GM18499 (cell line): ENCODE measurements around the gene PPP2R5C.
"Not testable (repeated sequence)": the region's sequence is repeated elsewhere in the genome, so short reads cannot be mapped to it uniquely, and the experiment has no call there.

Experiments used
- ATAC-seq: cut with Tn5 transposase; IDR thresholded peaks from one replicate; pipeline ENCODE4 v1.9.1; 2021; ENCODE audit warnings: moderate number of reproducible peaks; ENCODE audit not compliant: insufficient read depth, unreplicated experiment

Gene PPP2R5C

DNA sequence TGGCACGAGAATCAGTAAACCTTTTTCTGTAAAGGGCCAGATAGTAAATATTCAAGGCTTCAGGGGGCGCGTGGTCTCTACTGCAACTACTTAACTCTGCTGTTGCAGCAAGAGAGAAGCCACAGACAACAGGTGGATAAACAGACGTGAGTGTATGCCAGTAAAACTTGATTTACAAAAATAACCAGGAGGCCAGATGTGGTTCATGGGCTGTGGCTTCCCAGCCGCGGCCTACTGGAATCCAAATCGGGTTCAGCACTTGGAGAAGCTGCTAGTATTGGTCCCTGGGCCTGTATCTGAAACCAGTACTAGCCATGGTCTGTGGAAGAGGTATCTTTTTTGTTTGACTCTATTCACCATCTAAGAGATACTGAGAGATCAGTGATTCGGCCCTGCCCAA is 13.3 kb downstream of the PPP2R5C start:
- ATAC-seq, result no peak

DNA sequence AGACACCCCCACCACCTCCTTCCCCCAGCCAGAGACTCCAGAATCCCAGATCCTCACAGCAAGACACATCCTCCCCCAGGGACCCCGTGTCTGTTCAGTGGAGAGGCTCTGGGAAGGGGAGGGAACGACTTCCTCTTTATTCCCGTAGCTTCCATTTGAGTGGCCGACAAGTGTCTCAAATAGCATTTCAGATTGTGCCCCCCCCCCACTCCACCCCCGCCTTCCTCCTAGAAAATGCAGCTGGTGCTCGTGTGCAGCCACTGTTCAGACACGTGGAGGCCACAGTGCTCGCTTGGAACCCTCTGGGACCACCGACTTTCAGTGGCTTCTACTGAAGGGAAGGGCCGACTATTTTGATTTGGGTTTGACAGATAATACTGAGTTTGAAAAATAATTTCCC is 14.3 kb downstream of the PPP2R5C start:
- ATAC-seq, result no peak

DNA sequence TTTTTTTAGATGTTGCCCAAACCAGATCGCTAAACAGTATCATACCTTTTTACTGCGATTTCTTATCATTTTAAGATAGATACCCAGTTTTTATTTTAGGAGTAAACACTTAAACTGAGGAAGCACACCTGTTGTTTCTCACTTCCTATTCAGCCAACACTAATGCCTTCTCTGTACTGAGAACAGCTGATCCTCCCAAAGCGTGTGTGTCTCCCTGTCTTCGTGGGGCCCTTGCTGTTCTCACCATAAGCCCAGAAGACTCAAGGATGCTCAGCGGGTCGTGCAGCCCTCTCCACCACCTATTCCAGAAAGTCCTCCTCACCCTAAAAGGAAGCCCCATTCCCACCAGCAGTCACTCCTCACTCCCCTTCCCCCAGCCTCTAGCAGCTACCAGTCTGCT is 14.8 kb downstream of the PPP2R5C start:
- ATAC-seq, result no peak

DNA sequence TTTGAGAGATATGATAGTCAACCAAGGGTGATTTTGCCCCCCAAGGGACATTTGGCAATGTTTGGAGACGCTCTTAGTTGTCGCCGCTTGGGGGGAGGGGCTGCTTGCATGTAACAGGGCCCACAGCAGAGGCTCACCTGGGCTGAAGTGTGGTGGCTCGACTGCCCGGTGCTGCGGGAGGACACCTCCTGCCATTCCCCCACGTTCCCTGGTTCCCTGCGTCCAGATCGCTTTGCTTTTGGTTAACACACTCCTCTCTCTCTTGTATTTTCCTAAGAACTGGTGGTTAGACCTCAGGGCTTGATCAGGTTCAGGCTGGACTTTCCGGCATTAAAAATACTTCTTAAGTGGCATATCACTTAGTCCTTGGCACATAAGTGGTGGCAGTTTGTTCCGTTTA is 18.9 kb downstream of the PPP2R5C start:
- ATAC-seq, result no peak

DNA sequence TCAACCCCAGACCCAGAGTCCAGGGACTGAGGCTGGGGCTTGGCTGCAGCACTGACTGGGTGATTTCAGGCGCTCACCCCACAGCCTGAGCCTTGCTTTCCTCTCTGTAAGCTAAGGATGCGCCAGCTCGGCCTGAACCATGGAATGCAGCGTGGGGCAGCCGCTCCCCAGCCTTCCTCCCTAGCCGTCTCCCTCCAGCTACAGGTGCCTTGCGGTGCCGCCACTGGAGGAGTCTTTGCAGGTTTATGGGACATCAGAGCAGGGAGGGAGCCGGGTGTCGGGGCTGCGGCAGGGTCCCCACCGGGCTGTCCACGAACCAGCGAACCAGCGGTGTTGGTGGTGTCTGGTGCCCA is 19.4 kb downstream of the PPP2R5C start:
- ATAC-seq, result no peak

DNA sequence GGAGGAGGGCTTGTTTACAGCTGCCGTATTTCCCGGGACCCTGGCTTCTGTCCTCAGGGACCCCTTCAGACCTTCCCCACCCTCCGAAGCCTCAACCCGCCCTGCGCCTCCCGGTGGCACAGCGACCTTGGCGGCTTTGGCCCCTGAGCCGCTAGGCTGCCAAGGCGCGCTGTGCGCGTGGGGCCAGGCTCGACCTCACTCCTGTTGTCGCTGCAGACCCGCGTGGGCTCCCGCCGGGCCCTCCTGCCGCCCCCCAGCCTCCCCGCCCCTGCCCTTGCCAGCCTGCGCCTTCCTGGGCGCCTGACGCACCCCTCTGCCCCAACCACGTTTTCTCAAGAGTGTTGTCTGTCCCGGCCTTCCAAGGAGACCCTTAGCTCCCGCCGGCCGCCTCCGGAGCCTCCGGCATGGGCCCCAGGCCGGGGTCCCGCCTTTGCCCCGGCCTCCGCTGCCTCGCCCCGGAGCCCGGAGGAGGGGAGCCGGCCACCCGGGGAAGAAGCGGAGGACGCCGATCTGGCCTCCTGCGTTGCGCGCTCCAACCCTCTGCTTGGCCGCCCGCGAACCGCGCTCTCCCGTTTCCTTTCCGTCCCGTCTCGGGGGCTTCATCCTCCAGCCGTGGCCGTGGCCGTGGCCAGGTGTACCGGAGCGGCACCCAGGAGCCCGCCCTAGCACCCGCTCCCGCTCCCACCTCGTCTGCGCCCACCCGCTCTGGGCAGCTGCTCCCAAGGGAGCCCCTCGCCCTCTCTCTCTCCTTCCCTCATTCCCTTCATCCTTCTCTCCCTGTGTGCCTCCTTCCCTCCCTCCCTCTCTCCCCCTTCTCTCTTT is 19.9 kb downstream of the PPP2R5C start:
- no peak for ATAC-seq

DNA sequence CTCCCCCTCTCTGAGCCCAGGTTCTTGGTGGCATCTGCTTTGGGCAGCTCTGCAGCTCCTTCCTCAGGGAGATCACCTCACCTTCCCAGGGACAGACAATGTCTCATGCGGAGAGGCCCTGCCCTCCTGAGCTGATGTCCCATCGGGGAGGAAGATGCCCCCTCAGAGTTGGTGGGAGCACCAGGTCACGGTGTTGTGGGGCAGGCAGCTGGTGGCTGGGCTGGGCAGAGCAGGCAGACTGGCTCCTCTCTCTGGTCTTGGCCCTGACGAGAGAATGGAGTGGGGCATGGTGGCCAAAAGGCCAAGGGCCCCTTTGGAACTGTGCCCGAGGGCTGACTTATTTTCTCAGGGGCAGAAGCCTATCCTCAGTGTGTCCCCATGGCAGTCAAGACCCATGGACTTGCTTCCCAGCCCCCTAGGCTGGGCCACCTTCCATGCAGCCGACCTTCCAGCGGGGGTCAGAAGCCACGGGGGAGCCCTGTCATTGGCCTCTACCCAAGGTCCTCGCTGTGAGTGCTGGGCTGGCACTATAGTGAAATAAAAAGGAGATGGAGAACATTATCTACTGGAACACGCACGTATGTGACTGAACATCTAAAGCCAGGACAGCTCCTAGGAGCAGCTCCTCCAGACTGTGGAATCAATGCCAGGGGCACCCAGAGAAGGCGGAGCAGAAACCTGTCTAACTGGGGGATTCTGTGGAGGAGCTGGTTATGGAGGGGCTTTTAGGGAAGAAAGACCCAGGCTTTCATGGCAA is 21.9 kb downstream of the PPP2R5C start:
- no peak for ATAC-seq

DNA sequence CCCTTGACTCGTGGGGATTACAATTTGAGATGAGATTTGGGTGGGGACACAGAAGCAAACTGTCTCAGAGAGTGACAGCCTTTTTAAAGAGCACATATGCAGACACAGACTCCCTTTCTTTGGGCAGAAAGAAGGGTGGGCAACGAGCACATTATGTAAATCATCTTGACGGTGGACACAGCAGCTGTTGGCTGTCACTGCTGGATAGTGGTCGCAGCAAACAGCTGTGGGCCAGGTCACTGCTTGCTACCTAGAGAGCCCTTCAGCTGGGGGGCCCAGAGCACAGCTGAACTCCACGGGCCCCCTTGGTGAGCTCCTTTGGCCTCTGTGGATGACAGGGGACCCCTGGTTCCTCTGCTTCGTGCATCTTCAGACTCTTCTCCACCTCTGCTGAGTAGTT is 23.1 kb downstream of the PPP2R5C start:
- ATAC-seq, result no peak

DNA sequence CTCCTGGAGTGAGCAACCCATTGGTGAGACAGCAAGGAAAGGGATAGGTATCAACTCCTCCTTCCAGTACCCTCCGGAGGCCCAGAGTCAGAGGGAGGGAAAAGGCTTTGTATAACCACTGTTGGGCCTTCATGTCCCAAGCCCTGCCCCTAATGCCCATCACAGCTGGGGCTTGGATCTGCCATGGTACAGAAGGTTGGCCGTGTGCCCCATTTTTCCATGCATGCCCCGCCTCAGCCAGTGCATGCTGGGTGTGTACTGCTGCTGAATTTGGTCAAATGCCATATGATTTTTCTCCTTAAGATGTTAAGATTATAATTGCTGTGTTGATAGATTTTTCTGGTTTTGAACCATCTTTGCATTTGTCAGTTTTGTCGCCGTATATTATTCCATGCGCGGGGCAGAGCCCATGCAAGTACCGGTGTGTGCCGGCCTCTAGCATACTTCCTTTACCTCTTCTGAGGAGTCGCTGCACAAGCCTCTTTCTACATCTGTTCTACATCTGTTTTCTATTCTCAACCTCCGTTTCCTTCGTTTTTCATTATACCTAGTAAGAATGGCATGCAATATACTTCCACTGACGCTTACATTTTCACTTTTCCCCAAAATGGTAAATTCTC is 26.6 kb downstream of the PPP2R5C start:
- no peak for ATAC-seq

DNA sequence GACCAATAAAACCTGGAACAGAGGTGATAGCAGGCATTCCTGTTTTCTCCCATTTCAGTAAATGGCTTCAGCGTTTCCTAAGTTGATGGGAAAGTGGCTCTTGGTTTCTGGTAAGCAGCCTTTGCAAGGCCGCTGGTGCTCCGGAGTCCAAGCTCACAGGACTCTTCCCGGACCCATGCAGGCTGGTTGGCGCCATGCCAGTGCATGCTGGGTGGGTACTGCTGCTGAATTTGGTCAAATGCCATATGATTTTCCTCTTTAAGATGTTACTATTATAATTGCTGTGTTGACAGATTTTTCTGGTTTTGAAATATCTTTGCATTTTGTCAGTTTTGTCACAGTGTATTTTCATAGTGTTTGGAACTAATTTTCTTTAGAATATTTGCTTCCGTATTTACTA is 27.7 kb downstream of the PPP2R5C start:
- ATAC-seq, result no peak

DNA sequence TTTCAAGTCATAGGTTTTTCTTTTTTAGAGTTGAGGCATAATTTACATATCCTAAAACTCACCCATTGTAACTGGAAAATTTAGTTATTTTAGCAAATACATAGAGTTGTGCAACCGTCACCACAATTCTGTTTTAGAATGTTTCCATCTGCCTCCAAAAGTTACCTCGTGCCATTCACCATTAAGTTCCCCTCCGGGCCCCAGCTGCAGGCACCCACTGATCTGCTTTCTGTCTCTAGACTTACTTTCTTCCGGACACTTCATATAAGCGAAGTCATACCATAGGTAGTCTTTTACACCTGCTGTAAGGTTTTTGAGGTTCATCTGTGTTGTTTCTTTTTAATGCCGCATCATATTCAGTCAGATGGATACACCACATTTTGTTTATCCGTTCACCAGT is 28.7 kb downstream of the PPP2R5C start:
- no peak for ATAC-seq

DNA sequence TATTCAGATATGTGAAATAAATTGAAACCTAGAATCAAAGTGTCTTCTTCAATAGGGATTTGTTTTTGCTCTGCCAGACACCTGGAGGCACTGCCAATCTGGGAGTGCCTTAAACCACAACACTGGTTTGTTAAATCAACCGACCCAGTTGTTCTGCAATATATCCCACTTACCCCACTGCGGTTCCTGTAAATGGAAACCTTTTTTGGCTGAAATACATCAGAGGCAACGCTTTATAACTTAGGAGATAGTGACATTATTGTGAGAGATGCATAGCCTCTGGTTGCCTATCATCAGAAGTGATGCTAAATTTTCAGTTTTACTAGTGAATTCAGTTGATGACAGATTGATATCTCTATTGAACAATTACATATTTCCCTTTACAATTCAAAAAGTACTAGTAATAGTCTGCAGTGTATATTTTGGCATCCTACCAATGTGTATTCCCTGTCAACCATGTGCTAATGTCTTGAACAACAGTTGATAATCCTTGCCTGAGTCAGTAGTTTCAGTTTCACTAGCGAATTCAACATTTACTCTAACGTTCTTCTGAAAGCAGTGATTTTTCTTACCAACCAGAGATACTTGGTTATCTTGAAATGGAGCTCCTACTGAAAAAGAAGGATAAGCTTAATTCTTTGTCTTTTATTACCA is 30.5 kb downstream of the PPP2R5C start:
- ATAC-seq, result no peak

DNA sequence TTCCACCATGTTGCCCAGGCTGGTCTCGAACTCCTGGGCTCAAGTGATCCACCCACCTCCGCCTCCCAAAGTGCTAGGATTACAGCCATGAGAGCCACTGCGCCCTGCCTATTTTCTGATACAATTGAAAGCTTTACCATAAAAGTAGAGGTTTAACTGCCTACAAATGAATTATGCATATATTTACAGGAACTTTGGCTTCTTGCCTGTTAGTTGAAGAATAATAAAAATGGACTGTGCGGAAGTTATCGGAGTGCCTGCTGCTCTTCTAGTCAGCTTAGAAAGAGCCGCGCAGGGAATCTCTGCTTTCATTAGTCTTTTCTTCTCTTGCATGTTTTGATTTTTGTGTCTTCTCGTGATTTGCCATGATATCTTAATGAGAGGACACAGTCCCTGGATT is 34.5 kb downstream of the PPP2R5C start:
- no peak for ATAC-seq

DNA sequence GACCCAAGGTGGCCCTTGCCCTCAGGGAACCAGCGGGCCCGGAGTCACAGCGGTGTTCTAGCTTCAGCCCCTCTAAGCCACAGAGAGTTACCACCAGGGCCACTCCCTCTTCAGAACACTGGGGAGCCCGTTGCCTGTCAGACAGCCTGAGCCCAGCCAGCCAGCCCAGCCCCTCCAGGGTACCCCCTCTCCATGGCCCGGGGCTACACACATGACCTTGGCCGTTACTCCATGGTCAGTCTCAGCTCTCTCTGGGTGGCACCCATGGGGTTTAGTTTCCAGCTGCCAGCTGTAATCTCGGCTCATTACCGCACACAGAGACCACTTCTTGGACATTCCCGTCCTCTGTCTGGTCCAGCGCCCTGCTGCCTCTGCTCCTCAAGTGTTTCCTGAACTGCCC is 35.0 kb downstream of the PPP2R5C start:
- ATAC-seq, result no peak

DNA sequence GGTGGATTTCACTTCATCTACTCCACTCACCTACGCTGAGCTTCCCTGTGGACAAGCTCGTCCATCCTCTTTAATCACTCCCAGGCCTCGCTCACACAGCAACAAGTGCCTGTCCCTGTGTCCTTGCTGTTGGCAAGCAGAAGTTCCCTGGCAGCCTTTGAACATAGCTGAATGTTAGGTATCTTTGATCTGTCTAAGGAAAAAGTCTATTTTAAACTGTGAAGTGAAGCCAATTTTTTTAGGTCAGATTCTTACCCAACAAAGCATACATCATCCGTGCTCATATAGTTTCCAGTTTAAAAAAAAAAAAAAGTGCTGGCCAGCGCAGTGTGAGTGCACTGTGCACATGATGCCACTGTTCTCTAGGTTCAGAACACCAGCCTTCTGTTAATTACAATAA is 36.3 kb downstream of the PPP2R5C start:
- ATAC-seq, result no peak

DNA sequence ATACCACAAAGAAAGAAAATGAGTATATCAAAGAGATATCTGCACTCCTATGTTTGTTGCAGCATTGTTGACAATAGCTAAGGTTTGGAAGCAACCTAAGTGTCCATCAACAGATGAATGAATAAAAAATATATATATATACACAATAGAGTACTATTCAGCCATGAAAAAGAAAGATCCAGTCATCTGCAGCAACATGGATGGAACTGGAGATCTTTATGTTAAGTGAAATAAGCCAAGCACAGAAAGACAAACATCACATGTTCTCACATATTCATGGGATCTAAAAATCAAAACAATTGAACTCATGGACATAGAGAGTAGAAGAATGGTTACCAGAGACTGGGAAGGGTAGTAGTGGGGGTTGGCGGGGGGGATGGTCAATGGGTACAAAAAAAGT is 42.9 kb downstream of the PPP2R5C start:
- ATAC-seq, result not testable (repeated sequence)

DNA sequence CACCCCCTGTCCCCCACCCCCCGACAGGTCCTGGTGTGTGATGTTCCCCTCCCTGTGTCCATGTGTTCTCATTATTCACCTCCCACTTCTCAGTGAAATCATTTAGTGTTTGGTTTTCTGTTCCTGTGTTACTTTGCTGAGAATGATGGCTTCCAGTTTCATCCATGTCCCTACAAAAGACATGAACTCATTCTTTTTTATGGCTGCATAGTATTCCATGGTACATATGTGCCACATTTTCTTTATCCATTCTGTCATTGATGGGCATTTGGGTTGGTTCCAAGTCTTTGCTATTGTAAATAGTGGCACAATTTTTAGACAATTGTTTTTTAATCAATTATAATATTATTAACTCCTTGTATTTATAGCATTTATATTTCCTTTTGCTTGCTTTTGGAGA is 44.7 kb downstream of the PPP2R5C start:
- ATAC-seq, result not testable (repeated sequence)

DNA sequence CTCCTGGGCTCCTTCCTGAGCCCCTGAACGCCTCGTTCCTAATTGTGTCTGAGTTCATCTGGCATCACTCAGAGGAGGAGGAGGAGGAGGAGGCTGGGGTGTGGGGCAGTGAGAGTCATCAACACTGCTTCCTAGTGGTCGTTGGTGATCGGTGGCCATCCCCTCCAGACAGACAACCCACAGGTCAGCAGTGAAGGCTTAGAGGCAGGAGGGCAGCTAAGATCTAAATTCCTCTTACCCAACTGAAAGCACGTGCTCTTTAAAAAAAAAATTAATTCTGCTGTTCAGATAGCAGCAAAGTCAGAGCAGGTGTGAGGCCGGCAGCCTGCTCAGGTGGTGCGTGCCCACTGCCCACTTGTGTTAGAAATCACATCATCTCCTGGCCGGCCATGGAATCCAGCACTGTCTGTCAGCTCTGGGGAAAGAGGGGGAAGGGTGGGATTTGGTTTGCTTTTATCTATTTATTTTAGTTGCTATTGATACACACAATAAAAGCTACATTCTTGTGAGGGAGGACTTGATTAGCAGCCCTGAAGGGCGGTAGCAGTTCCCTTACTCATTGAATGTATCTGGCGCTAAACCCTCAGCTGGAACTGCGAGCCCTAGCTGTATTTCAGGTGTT is 46.6 kb downstream of the PPP2R5C start:
- ATAC-seq, result no peak

DNA sequence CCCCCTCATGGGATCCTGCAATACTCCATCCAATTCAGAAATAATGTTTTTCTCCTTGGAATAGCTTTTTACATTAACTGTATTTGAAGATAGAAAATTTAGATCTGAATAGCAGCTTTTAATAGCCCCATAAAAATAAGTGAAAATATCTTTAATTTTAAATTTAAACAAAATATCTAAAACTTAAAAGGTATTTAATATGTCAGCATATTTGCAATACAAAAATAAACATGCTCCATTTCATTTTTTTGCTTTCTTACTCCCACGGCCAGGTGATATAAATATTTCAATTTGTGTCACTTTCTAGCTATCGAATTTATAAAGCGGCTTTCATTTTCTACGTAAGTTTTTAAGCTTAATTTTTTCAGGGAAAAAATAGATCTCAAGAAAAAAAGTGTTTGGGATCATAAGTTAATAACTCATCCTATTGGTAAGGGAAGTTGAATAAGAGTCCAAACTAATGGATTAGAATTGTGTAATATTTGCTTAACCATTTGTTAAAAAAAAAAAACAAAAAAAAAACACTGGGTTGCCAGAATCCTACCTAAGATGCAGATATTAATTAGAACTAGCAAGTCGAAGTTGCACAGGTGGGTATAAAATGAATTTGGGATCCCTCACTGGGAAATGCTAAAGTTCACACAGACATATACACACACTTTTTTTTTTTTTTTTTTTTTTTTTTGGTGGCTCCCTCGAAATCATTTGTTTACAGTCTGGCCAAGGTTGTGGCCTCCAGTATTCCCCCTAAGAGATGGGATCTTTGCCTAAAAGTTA is 47.6 kb downstream of the PPP2R5C start:
- no peak for ATAC-seq
